Measurements from ENCODE around the gene PSMD2.

Gene PSMD2

GRCh38 chr3:184298759-184299487, at the start of gene PSMD2:
Gene PSMD2, plus strand, starts transcription at chr3:184299241. Its CDS starts 26 bp downstream, at chr3:184299267.
- DNase-seq (ENCODE audit: low spot score) = peak; percentile 99
- TF ChIP-seq CTCF (IDR thresholded peaks at IDR 0.05; ENCODE audit: borderline replicate concordance, control extremely low read depth, extremely low read depth, insufficient read depth, missing control alignments) = no peak
- in situ Hi-C loops (cut with MboI; ENCODE audit: low sequenced_read_pairs, unreplicated experiment) = no loop called here

GRCh38 chr3:184249412-184250166, 49.5 kb upstream of the PSMD2 start, which contains the start of gene EEF1AKMT4:
Gene EEF1AKMT4, plus strand, starts transcription at chr3:184249672. Its CDS starts 23 bp downstream, at chr3:184249695.
- peak; percentile 97 for DNase-seq (ENCODE audit: low spot score)
- in situ Hi-C loops (cut with MboI; ENCODE audit: low sequenced_read_pairs, unreplicated experiment) = loop anchor here (25.0 kb wide), 1 partner anchor 362 kb away; the partner anchor contains the start of gene PARL
- peak; percentile 30 for TF ChIP-seq CTCF (IDR thresholded peaks at IDR 0.05; ENCODE audit: borderline replicate concordance, control extremely low read depth, extremely low read depth, insufficient read depth, missing control alignments)

GRCh38 chr3:184250167-184250828, 48.7 kb upstream of the PSMD2 start:
- TF ChIP-seq CTCF (IDR thresholded peaks at IDR 0.05; ENCODE audit: borderline replicate concordance, control extremely low read depth, extremely low read depth, insufficient read depth, missing control alignments) = peak; percentile 87
- peak; percentile 90 for DNase-seq (ENCODE audit: low spot score)
- in situ Hi-C loops (cut with MboI; ENCODE audit: low sequenced_read_pairs, unreplicated experiment) = no loop called here

GRCh38 chr3:184255291-184256039, 43.6 kb upstream of the PSMD2 start:
- in situ Hi-C loops (cut with MboI; ENCODE audit: low sequenced_read_pairs, unreplicated experiment) = no loop called here
- TF ChIP-seq CTCF (IDR thresholded peaks at IDR 0.05; ENCODE audit: borderline replicate concordance, control extremely low read depth, extremely low read depth, insufficient read depth, missing control alignments) = no peak
- DNase-seq (ENCODE audit: low spot score) = no peak

- in situ Hi-C loops (cut with MboI; ENCODE audit: low sequenced_read_pairs, unreplicated experiment) = no loop called here
- no peak for TF ChIP-seq CTCF (IDR thresholded peaks at IDR 0.05; ENCODE audit: borderline replicate concordance, control extremely low read depth, extremely low read depth, insufficient read depth, missing control alignments)
- DNase-seq (ENCODE audit: low spot score) = no peak
Measured at GRCh38 chr3:184257083-184257915, 41.7 kb upstream of the PSMD2 start.
